CD4-positive, alpha-beta T cell treated with Interleukin-21 for 1 hour (primary cell): Measurements from ENCODE around the gene ZNF280B.
"Not testable (repeated sequence)": the region's sequence is repeated elsewhere in the genome, so short reads cannot be mapped to it uniquely, and the experiment has no call there.

Experiments used
- DNase-seq: peaks from one replicate; pipeline ENCODE4 v3.0.0-alpha.2; 2020

ZNF280B gene

GRCh38 chr22:22534604-22535415 lies 26.3 kb upstream of the ZNF280B start:
- no peak for DNase-seq

GRCh38 chr22:22533863-22534262 lies 25.3 kb upstream of the ZNF280B start:
- no peak for DNase-seq

GRCh38 chr22:22533417-22533816 lies 24.9 kb upstream of the ZNF280B start:
- DNase-seq = no peak

- not testable (repeated sequence) for DNase-seq
These were observed 24.1 kb upstream of the ZNF280B start for GRCh38 chr22:22532547-22533071.

GRCh38 chr22:22531770-22532546 lies 23.4 kb upstream of the ZNF280B start:
- no peak for DNase-seq

GRCh38 chr22:22528780-22529179 lies 20.2 kb upstream of the ZNF280B start:
- DNase-seq = no peak

- no peak for DNase-seq
These were observed 18.8 kb upstream of the ZNF280B start for GRCh38 chr22:22527312-22527711.

- DNase-seq = no peak
These were observed 17.8 kb upstream of the ZNF280B start for GRCh38 chr22:22526125-22526912.

GRCh38 chr22:22523494-22523893 lies 15.0 kb upstream of the ZNF280B start:
- DNase-seq = no peak

- DNase-seq = no peak
These were observed 13.1 kb upstream of the ZNF280B start for GRCh38 chr22:22521631-22522030.

- no peak for DNase-seq
These were observed 12.4 kb upstream of the ZNF280B start for GRCh38 chr22:22520667-22521602.

- DNase-seq = no peak
These were observed 11.6 kb upstream of the ZNF280B start, which contains the start of gene ZNF280A for GRCh38 chr22:22520020-22520656. Gene ZNF280A, minus strand, starts transcription at chr22:22520270. Its CDS starts 4,640 bp downstream, at chr22:22515630.

- DNase-seq = no peak
These were observed 11.0 kb upstream of the ZNF280B start for GRCh38 chr22:22519591-22519990.

- no peak for DNase-seq
These were observed 8.4 kb upstream of the ZNF280B start for GRCh38 chr22:22516992-22517391.

GRCh38 chr22:22515890-22516289 lies 7.3 kb upstream of the ZNF280B start:
- DNase-seq = no peak

GRCh38 chr22:22514431-22514830 lies 5.9 kb upstream of the ZNF280B start:
- DNase-seq = not testable (repeated sequence)

- no peak for DNase-seq
These were observed 5.1 kb upstream of the ZNF280B start for GRCh38 chr22:22513619-22514018.

GRCh38 chr22:22512951-22513350 lies 4.4 kb upstream of the ZNF280B start:
- no peak for DNase-seq

- not testable (repeated sequence) for DNase-seq
These were observed 2.3 kb upstream of the ZNF280B start for GRCh38 chr22:22510833-22511232.

- DNase-seq = not testable (repeated sequence)
These were observed 1.4 kb upstream of the ZNF280B start for GRCh38 chr22:22509912-22510311.

- no peak for DNase-seq
These were observed 734 bp downstream of the ZNF280B start for GRCh38 chr22:22507743-22508273.
